CD4-positive, alpha-beta T cell treated with Interleukin-12 subunit alpha and Interleukin-12 subunit beta, for 1 hour (primary cell): ENCODE measurements around the gene CCNF.
"Not testable (repeated sequence)": the region's sequence is repeated elsewhere in the genome, so short reads cannot be mapped to it uniquely, and the experiment has no call there.

Source experiments
- DNase-seq: peaks from one replicate; pipeline ENCODE4 v3.0.0-alpha.2; 2020

CCNF gene

GRCh38 chr16:2429034-2429770 lies at the start of gene CCNF:
Gene CCNF (plus strand): TSS chr16:2429447. CDS start chr16:2429482, 35 bp downstream.
- DNase-seq: peak; percentile 99

GRCh38 chr16:2383501-2383900 lies 45.7 kb upstream of the CCNF start:
- DNase-seq: no peak

GRCh38 chr16:2384426-2384825 lies 44.8 kb upstream of the CCNF start:
- no peak for DNase-seq

GRCh38 chr16:2385190-2385836 lies 43.9 kb upstream of the CCNF start:
- DNase-seq: no peak

- not testable (repeated sequence) for DNase-seq
Observed at GRCh38 chr16:2385982-2386381, 43.3 kb upstream of the CCNF start.

GRCh38 chr16:2386990-2387389 lies 42.3 kb upstream of the CCNF start:
- no peak for DNase-seq

GRCh38 chr16:2388139-2388874 lies 40.9 kb upstream of the CCNF start:
- no peak for DNase-seq

GRCh38 chr16:2388875-2389433 lies 40.3 kb upstream of the CCNF start:
- no peak for DNase-seq

- DNase-seq: no peak
Observed at GRCh38 chr16:2392025-2392424, 37.2 kb upstream of the CCNF start.

GRCh38 chr16:2398520-2398919 lies 30.7 kb upstream of the CCNF start:
- DNase-seq: no peak

GRCh38 chr16:2404099-2404498 lies 25.1 kb upstream of the CCNF start:
- DNase-seq: no peak

GRCh38 chr16:2415085-2415484 lies 14.2 kb upstream of the CCNF start:
- no peak for DNase-seq

GRCh38 chr16:2420035-2420434 lies 9.2 kb upstream of the CCNF start:
- no peak for DNase-seq

GRCh38 chr16:2422123-2422867 lies 7.0 kb upstream of the CCNF start:
- no peak for DNase-seq

- DNase-seq: no peak
Observed at GRCh38 chr16:2424061-2425007, 4.9 kb upstream of the CCNF start.

GRCh38 chr16:2425008-2425518 lies 4.2 kb upstream of the CCNF start:
- DNase-seq: no peak

GRCh38 chr16:2425825-2426430 lies 3.3 kb upstream of the CCNF start:
- no peak for DNase-seq

GRCh38 chr16:2426941-2427361 lies 2.3 kb upstream of the CCNF start:
- no peak for DNase-seq

- DNase-seq: no peak
Observed at GRCh38 chr16:2427526-2427925, 1.7 kb upstream of the CCNF start.

GRCh38 chr16:2428051-2428783 lies 1.0 kb upstream of the CCNF start:
- DNase-seq: no peak

- no peak for DNase-seq
Observed at GRCh38 chr16:2428784-2429033, 538 bp upstream of the CCNF start.
